GM23338 (cell line): ENCODE measurements around the gene QKI. TPM values are rescaled to one million over a fixed set of nuclear protein-coding genes. Genes with fewer than 3 reads are reported as not detected.

Experiments
- ATAC-seq: fragments of 200-7000 bp; cut with Tn5 transposase; 3 replicates; pipeline ENCODE4 v1.9.1; 2020
- DNase-seq: peaks from one replicate; pipeline ENCODE4 v3.0.0-alpha.2; 2015; ENCODE audit warnings: low spot score
- H2AFZ ChIP-seq: fragments of 200-600 bp; sonication (generic); 2 replicates; pipeline ENCODE4 v1.8.0; 2016; ENCODE audit warnings: antibody characterized with exemption, mild to moderate bottlenecking, moderate library complexity
- H3F3A ChIP-seq: fragments of 200-600 bp; sonication (generic); replicated peaks from 2 replicates; pipeline ENCODE4 v1.8.0; 2017; ENCODE audit warnings: antibody characterized with exemption, mixed run types, low read depth
- H3K27ac ChIP-seq: fragments of 200-600 bp; sonication (generic); 2 replicates; pipeline ENCODE4 v1.6.1; 2016; ENCODE audit warnings: low read depth
- H3K27me3 ChIP-seq: fragments of 200-600 bp; sonication (generic); 2 replicates; pipeline ENCODE4 v1.8.0; 2016; ENCODE audit warnings: mild to moderate bottlenecking, mixed run types, moderate library complexity; ENCODE audit not compliant: insufficient read depth
- H3K36me3 ChIP-seq: fragments of 200-600 bp; sonication (generic); 2 replicates; pipeline ENCODE4 v1.8.0; 2016; ENCODE audit warnings: mild to moderate bottlenecking; ENCODE audit not compliant: insufficient read depth
- H3K4me1 ChIP-seq: fragments of 200-600 bp; sonication (generic); 2 replicates; pipeline ENCODE4 v1.8.0; 2016; ENCODE audit warnings: mild to moderate bottlenecking, moderate library complexity; ENCODE audit not compliant: insufficient read depth
- H3K4me2 ChIP-seq: fragments of 200-600 bp; sonication (generic); 2 replicates; pipeline ENCODE4 v1.7.1; 2017; ENCODE audit warnings: mixed run types
- H3K4me3 ChIP-seq: fragments of 200-600 bp; sonication (generic); 2 replicates; pipeline ENCODE4 v1.6.1; 2016; ENCODE audit warnings: mixed run types
- H3K79me2 ChIP-seq: fragments of 200-600 bp; sonication (generic); replicated peaks from 2 replicates; pipeline ENCODE4 v1.8.0; 2017; ENCODE audit warnings: mild to moderate bottlenecking; ENCODE audit not compliant: insufficient read depth
- H3K9me2 ChIP-seq: fragments of 200-600 bp; sonication (generic); 2 replicates; pipeline ENCODE4 v1.8.0; 2017; ENCODE audit not compliant: insufficient read depth
- H4K20me1 ChIP-seq: fragments of 200-600 bp; sonication (generic); replicated peaks from 2 replicates; pipeline ENCODE4 v1.8.0; 2017; ENCODE audit warnings: mild to moderate bottlenecking; ENCODE audit not compliant: insufficient read depth
- H3K27ac Mint-ChIP-seq: 2 replicates; pipeline ENCODE4 v1.8.0; 2020; ENCODE audit warnings: inconsistent platforms, mild to moderate bottlenecking, moderate library complexity, mixed read lengths
- H3K27me3 Mint-ChIP-seq: 3 replicates; pipeline ENCODE4 v1.8.0; 2022; ENCODE audit warnings: low read depth, mild to moderate bottlenecking, moderate library complexity, mixed read lengths, inconsistent platforms; ENCODE audit not compliant: insufficient read depth, poor library complexity
- H3K36me3 Mint-ChIP-seq: 3 replicates; pipeline ENCODE4 v1.8.0; 2021; ENCODE audit warnings: low read depth, mild to moderate bottlenecking, inconsistent platforms, moderate library complexity, mixed read lengths
- H3K4me1 Mint-ChIP-seq: 3 replicates; pipeline ENCODE4 v1.8.0; 2020; ENCODE audit warnings: mild to moderate bottlenecking, inconsistent platforms, mixed read lengths
- H3K4me3 Mint-ChIP-seq: 3 replicates; pipeline ENCODE4 v1.8.0; 2021; ENCODE audit warnings: moderate library complexity, mild to moderate bottlenecking, inconsistent platforms, mixed read lengths
- H3K9me3 Mint-ChIP-seq: 3 replicates; pipeline ENCODE4 v1.8.0; 2020; ENCODE audit warnings: moderate library complexity, mild to moderate bottlenecking, inconsistent platforms, mixed read lengths
- CREB1 ChIP-seq: fragments of 250-450 bp; sonication (Bioruptor Pico); IDR thresholded peaks from 2 replicates; pipeline ENCODE4 v1.5.0; 2020; ENCODE audit warnings: low read depth, mild to moderate bottlenecking, moderate library complexity
- EZH2phosphoT487 ChIP-seq: fragments of 200-600 bp; sonication (generic); IDR thresholded peaks from one replicate; pipeline ENCODE4 v1.8.1; 2018; ENCODE audit warnings: antibody characterized with exemption; ENCODE audit not compliant: unreplicated experiment
- NANOG ChIP-seq: IDR thresholded peaks from 2 replicates; pipeline ENCODE4 v1.6.1; 2016; ENCODE audit warnings: antibody characterized with exemption, borderline replicate concordance
- POLR2AphosphoS5 ChIP-seq: IDR thresholded peaks from 2 replicates; pipeline ENCODE4 v1.6.1; 2016; ENCODE audit warnings: antibody characterized with exemption, low read depth
- ZNF114 ChIP-seq: fragments of 250-450 bp; sonication (Bioruptor Pico); IDR thresholded peaks from 2 replicates; pipeline ENCODE4 v1.5.0; 2020; ENCODE audit warnings: mild to moderate bottlenecking, moderate library complexity
- ZNF462 ChIP-seq: fragments of 250-450 bp; sonication (Bioruptor Pico); IDR thresholded peaks from 2 replicates; pipeline ENCODE4 v1.5.0; 2020; ENCODE audit warnings: mild to moderate bottlenecking, moderate library complexity
- polyA plus RNA-seq: library from polyadenylated mRNA; unstranded; fragments of >200 nt; fragmentation: Nextera tagmentation; extraction: Ambion mirVana; gene quantifications from 2 replicates; pipeline ENCODE4 v1.2.1, GENCODE V29; 2016
- total RNA-seq: library from RNA; depleted of rRNA; stranded (reverse); fragments of >200 nt; shearing (Covaris generic); gene quantifications from 2 replicates; pipeline ENCODE4 v1.2.3, GENCODE V29; 2014
- TF ChIP-seq, protein P1 (sequence below), 2 experiments: fragments of 200-600 bp in 1 of 2; sonication (generic) in 1 of 2; conservative IDR thresholded peaks; 2 replicates each; pipeline versions ENCODE4 v1.5.1 to v1.6.1; 2016 to 2017; ENCODE audit warnings: antibody characterized with exemption in 2 of 2, low read depth in 2 of 2, mild to moderate bottlenecking in 2 of 2, moderate library complexity in 1 of 2

Gene QKI
- total and polyA plus RNA-seq, 2 experiments from 2014 or later = 60.8 to 159 TPM

- no peaks in the 10 kb centered on the region for H3K36me3 ChIP-seq
- H3F3A ChIP-seq = no peaks in the 10 kb centered on the region
- no peaks in the 10 kb centered on the region for H3K9me2 ChIP-seq
- no peak overlapping the region for H3K27ac ChIP-seq
- H3K4me2 ChIP-seq = no peak overlapping the region
- no peak overlapping the region for H3K27ac Mint-ChIP-seq
- ATAC-seq (no peak), DNase-seq (no peak)
- TF ChIP-seq NANOG (no peak), EZH2phosphoT487 (no peak), ZNF462 (CRISPR knock-in tag) (no peak), CREB1 (CRISPR knock-in tag) (no peak), ZNF114 (CRISPR knock-in tag) (no peak), POLR2AphosphoS5 (no peak)
- TF ChIP-seq, protein P1, sequence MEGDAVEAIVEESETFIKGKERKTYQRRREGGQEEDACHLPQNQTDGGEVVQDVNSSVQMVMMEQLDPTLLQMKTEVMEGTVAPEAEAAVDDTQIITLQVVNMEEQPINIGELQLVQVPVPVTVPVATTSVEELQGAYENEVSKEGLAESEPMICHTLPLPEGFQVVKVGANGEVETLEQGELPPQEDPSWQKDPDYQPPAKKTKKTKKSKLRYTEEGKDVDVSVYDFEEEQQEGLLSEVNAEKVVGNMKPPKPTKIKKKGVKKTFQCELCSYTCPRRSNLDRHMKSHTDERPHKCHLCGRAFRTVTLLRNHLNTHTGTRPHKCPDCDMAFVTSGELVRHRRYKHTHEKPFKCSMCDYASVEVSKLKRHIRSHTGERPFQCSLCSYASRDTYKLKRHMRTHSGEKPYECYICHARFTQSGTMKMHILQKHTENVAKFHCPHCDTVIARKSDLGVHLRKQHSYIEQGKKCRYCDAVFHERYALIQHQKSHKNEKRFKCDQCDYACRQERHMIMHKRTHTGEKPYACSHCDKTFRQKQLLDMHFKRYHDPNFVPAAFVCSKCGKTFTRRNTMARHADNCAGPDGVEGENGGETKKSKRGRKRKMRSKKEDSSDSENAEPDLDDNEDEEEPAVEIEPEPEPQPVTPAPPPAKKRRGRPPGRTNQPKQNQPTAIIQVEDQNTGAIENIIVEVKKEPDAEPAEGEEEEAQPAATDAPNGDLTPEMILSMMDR (conservative IDR thresholded peaks at IDR 0.05; ENCODE audit: low read depth in 2 of 2) = no peak
- peaks cover 24% of the 10 kb centered on the region for H3K4me1 ChIP-seq
- H3K4me3 Mint-ChIP-seq = no peak overlapping the region
- H3K4me3 ChIP-seq = no peak overlapping the region
- peaks cover 64% of the 10 kb centered on the region for H3K4me1 Mint-ChIP-seq
- H2AFZ ChIP-seq = no peak overlapping the region
- no peaks in the 10 kb centered on the region for H3K27me3 ChIP-seq
- no peaks in the 10 kb centered on the region for H3K9me3 Mint-ChIP-seq
- no peaks in the 10 kb centered on the region for H3K27me3 Mint-ChIP-seq
- peaks cover 100% of the 10 kb centered on the region for H3K79me2 ChIP-seq
- H3K36me3 Mint-ChIP-seq = no peaks in the 10 kb centered on the region
- H4K20me1 ChIP-seq = peaks cover 30% of the 10 kb centered on the region
Observed at GRCh38 chr6:163527291-163527690, 112.8 kb downstream of the QKI start.
